Measurements from ENCODE around the gene UBR4. TPM values are rescaled to one million over a fixed set of nuclear protein-coding genes. Genes with fewer than 3 reads are reported as not detected.
"Not testable (repeated sequence)": the region's sequence is repeated elsewhere in the genome, so short reads cannot be mapped to it uniquely, and the experiment has no call there.

The UBR4 gene
- total and polyA plus RNA-seq, 7 donors: 32.4 to 215 (median 73.5) TPM

DNA sequence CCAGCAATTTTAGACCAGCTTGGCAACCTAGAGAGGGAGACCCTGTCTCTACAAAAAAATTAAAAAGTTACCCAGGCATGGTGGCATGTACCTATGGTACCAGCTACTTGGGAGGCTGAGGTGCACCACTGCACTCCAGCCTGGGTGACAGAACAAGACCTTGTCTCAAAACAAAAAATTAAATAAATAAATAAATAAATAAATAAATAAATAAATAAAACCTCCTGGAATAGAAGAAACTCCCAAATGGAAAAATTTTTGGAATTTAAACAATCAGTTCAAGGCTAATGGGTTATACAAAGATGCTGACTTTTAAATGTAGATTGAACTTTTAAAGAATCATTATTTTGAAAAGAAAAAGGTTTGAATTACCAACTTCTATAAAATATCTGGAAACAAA is 22.2 kb downstream of the UBR4 start:
- TF ChIP-seq EP300 (IDR thresholded peaks at IDR 0.05): no peak
- no peak for TF ChIP-seq POLR2AphosphoS5 (IDR thresholded peaks at IDR 0.05)
- no peak for TF ChIP-seq POLR2A (IDR thresholded peaks at IDR 0.05)
- TF ChIP-seq, protein P1, sequence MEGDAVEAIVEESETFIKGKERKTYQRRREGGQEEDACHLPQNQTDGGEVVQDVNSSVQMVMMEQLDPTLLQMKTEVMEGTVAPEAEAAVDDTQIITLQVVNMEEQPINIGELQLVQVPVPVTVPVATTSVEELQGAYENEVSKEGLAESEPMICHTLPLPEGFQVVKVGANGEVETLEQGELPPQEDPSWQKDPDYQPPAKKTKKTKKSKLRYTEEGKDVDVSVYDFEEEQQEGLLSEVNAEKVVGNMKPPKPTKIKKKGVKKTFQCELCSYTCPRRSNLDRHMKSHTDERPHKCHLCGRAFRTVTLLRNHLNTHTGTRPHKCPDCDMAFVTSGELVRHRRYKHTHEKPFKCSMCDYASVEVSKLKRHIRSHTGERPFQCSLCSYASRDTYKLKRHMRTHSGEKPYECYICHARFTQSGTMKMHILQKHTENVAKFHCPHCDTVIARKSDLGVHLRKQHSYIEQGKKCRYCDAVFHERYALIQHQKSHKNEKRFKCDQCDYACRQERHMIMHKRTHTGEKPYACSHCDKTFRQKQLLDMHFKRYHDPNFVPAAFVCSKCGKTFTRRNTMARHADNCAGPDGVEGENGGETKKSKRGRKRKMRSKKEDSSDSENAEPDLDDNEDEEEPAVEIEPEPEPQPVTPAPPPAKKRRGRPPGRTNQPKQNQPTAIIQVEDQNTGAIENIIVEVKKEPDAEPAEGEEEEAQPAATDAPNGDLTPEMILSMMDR (IDR thresholded peaks at IDR 0.05): no peak
- H3K36me3 ChIP-seq: peaks cover 37 to 97% (median 58%) of the 10 kb centered on the region in 4 donors
- H3K27me3 ChIP-seq: no peaks in the 10 kb centered on the region
- peaks cover 0 to 6% (median 2%) of the 10 kb centered on the region in 4 donors for H3K4me1 ChIP-seq
- H3K9me3 ChIP-seq: no peaks in the 10 kb centered on the region
- no peak overlapping the region for H3K27ac ChIP-seq
- H3K4me3 ChIP-seq: no peak overlapping the region
- intact Hi-C loops (cut with DNase I): no loop called here
- no peak for DNase-seq

DNA sequence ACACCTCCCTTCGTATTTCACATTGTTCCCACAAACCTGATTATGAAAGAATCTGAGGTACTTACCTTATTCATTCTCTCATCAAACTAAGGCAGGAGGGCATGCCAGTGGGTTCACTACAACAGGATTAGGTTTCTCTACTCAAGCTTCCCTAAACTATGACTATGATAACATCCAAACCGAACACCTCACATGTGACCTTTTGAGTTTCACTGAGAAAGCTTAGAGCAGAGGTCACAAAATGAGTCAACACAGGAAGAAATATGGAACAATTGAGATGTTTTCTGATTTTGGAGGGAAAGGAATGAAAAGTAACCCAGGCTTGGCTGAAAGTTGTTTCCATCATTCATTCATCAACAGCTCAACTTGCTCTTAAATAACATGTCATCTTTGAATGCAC is 24.1 kb downstream of the UBR4 start:
- Histone ChIP-seq H3K9me3 (no peaks in the 10 kb centered on the region), H3K27ac (no peak overlapping the region), H3K4me3 (no peak overlapping the region), H3K4me1 (peaks cover 0 to 6% (median 2%) of the 10 kb centered on the region in 4 donors), H3K27me3 (no peaks in the 10 kb centered on the region), H3K36me3 (peaks cover 27 to 97% (median 53%) of the 10 kb centered on the region in 4 donors)
- intact Hi-C loops (cut with DNase I): no loop called here
- DNase-seq: no peak
- TF ChIP-seq POLR2AphosphoS5 (IDR thresholded peaks at IDR 0.05) (no peak), EP300 (IDR thresholded peaks at IDR 0.05) (no peak), POLR2A (IDR thresholded peaks at IDR 0.05) (no peak)
- TF ChIP-seq, protein P1 (IDR thresholded peaks at IDR 0.05): no peak
- WGBS, 2 donors: 83 to 89% methylated on average over 2 of the region's 2 CpGs

DNA sequence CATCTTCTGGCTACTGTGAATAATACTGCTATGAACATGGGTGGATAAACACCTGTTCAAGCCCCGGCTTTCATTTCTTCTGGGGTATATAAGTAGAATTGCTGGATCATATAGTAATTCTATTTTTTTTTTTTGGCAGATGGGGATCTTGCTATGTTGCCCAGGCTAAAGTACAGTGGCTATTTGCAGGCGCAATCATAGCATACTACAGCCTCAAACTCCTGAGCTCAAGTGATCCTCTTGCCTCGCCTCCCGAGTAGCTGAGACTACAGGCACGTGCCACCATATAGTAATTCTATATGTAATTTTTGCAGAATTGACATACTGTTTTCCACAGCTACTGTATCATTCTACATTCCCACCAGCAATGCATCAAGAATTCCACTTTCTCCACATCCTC is 27.8 kb downstream of the UBR4 start:
- no peak for TF ChIP-seq EP300 (IDR thresholded peaks at IDR 0.05)
- no peak for TF ChIP-seq POLR2A (IDR thresholded peaks at IDR 0.05)
- H3K4me1 ChIP-seq: no peaks in the 10 kb centered on the region
- H3K4me3 ChIP-seq: no peak overlapping the region
- intact Hi-C loops (cut with DNase I): loop anchor here (5.0 kb wide), 1 partner anchor 65 kb away; no protein-coding TSS in a partner anchor
- no peaks in the 10 kb centered on the region for H3K9me3 ChIP-seq
- H3K27me3 ChIP-seq: no peaks in the 10 kb centered on the region
- H3K36me3 ChIP-seq: peaks cover 31 to 100% (median 70%) of the 10 kb centered on the region in 4 donors
- DNase-seq: no peak
- H3K27ac ChIP-seq: no peak overlapping the region
- 98 to 99% methylated on average over 5 of the region's 5 CpGs for WGBS, 2 donors

DNA sequence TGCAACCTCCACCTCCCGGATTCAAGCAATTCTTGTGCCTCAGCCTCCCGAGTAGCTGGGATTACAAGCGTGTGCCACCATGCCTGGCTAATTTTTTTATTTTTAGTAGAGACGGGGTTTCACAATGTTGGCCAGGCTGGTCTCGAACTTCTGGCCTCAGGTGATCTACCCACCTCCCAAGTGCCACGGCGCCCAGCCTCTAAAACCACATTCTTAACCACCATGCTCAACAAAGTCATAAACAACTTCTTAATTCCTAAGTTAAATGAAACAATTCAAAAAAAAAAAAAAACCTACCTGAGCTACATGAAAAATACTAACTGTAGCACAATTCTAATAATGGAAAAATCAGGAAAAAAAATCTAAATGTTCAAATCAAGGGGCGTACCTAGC is 29.8 kb downstream of the UBR4 start:
- H3K27ac ChIP-seq, H3K27me3 ChIP-seq, H3K9me3 ChIP-seq, H3K4me3 ChIP-seq, H3K4me1 ChIP-seq, DNase-seq: not testable (repeated sequence)
- peaks cover 19 to 100% (median 71%) of the 10 kb centered on the region in 4 donors for H3K36me3 ChIP-seq
- 78 to 92% methylated on average over 8 of the region's 8 CpGs for WGBS, 2 donors
- intact Hi-C loops (cut with DNase I): loop anchor here (5.0 kb wide), 1 partner anchor 63 kb away; no protein-coding TSS in a partner anchor

DNA sequence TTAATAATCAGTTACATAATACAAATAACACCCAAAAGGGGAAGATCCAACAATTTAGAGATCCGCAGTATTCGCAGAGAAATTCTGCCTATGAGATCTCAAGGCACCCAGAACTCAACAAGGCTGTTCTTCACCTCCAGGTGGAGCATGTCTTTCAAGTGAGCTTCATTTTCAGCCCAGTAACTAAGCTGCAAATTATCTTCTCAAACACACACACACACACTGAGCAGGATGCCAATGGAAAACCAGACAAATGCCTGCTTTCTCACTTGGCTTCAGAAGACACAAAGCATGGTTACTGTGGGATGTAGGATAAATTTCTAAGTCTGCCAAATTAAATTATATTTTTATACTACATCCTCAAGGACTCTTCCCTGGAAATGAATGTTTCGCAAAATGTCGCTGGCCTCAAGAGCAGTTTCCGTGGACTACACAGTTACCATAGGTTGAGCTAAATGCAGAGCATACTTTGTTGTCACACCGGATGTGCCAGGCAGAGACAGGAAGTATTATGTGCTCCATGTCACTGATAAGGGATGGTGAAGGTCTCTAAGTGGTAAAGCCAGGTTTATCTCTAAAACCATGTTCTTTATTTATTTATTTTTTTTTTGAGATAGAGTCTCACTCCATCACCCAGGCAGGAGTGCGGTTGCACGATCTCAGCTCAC is 30.3 kb downstream of the UBR4 start:
- intact Hi-C loops (cut with DNase I): loop anchor here (5.0 kb wide), 1 partner anchor 62 kb away; no protein-coding TSS in a partner anchor
- Histone ChIP-seq H3K27me3 (no peaks in the 10 kb centered on the region), H3K4me1 (no peaks in the 10 kb centered on the region), H3K27ac (no peak overlapping the region), H3K9me3 (no peaks in the 10 kb centered on the region), H3K4me3 (no peak overlapping the region), H3K36me3 (peaks cover 19 to 100% (median 69%) of the 10 kb centered on the region in 4 donors)
- WGBS, 2 donors: 73 to 91% methylated on average over 8 of the region's 8 CpGs
- no peak for DNase-seq
- TF ChIP-seq, protein P1 (IDR thresholded peaks at IDR 0.05): peak in 2 of 4 experiments; percentile 28 to 35
- TF ChIP-seq POLR2A (IDR thresholded peaks at IDR 0.05): no peak

All from sigmoid colon (tissue), 7 donors.